ENCODE results near the gene ATP5ME.

DNA sequence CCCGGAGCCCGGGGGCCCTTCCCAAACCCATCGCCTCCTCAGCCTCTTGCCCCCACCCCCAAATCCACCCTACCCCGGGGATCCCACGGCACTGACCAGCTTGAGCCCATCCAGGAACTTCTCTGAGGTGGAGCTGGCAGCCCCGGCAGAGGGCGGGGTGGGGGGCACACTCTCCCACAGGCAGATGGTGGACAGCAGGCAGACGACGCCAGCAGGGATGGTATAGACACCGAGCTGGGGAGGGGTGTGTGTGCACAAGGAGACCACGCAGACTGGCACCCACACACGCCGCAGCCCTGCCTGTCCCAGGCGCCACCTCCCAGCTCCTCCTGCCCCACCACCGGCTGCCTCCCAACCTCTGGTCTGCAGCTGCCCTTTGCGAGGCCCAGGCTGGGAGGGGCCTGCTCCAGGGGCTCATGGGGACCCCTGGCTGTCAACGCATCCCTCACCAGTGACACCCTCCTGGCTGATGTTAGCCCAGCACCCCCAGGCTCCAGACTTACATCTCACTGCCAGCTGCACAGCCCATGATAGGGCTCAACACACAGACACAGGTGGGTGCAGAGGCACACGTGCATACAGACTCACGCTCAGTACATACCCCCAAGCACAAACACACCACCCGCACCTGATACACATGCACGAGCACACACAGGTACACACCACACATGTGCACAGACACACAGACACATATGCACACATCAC lies 10.7 kb upstream of the ATP5ME start:
- no peak for TF ChIP-seq CTCF (conservative IDR thresholded peaks at IDR 0.05; ENCODE audit: low read length)
- TF ChIP-seq EZH2phosphoT487 (IDR thresholded peaks at IDR 0.05; ENCODE audit: borderline replicate concordance, low read depth, low read length) = no peak
